K562 (cell line): ENCODE data around the gene LRRC74B. TPM values are rescaled to one million over a fixed set of nuclear protein-coding genes. Genes with fewer than 3 reads are reported as not detected.

Experiments used
- CC2D1A ChIP-seq: fragments of 450-650 bp; IDR thresholded peaks from 2 replicates; pipeline ENCODE4 v1.6.1; 2017; ENCODE audit warnings: mild to moderate bottlenecking
- CHCHD3 ChIP-seq: fragments of 250-450 bp; sonication (Bioruptor Pico); IDR thresholded peaks from 2 replicates; pipeline ENCODE4 v2.1.2; 2022; ENCODE audit warnings: mild to moderate bottlenecking
- CREB1 ChIP-seq, 2 experiments: sonication (generic) in 1 of 2; formaldehyde crosslinking in 1 of 2; IDR thresholded peaks; 2 replicates each; pipeline versions ENCODE4 v1.6.1 to v1.8.0; 2012 to 2022; ENCODE audit warnings: inconsistent platforms in 1 of 2, mild to moderate bottlenecking in 1 of 2, missing genetic modification reagents in 1 of 2, moderate library complexity in 1 of 2
- ETV6 ChIP-seq, 3 experiments: fragments of 150-350 bp in 1 of 3; sonication (generic) in 1 of 3; formaldehyde crosslinking in 1 of 3; IDR thresholded peaks; 2 replicates each; pipeline versions ENCODE4 v1.6.1 to v1.8.0; 2014 to 2022; ENCODE audit warnings: borderline replicate concordance in 2 of 3, low read depth in 2 of 3, antibody characterized with exemption in 1 of 3, low read length in 1 of 3, mild to moderate bottlenecking in 1 of 3, missing genetic modification reagents in 1 of 3
- IRF9 ChIP-seq: fragments of 450-650 bp; IDR thresholded peaks from 2 replicates; pipeline ENCODE4 v1.6.1; 2016; ENCODE audit warnings: missing biosample characterization, missing genetic modification characterization
- NCOA2 ChIP-seq, 2 experiments: fragments of 450-650 bp; IDR thresholded peaks; 2 replicates each; pipeline ENCODE4 v1.6.1; 2018; ENCODE audit warnings: mild to moderate bottlenecking in 2 of 2, moderate library complexity in 1 of 2; ENCODE audit not compliant: partially characterized antibody in 2 of 2
- NELFE ChIP-seq: IDR thresholded peaks from 2 replicates; pipeline ENCODE4 v1.6.1; 2011; ENCODE audit warnings: mild to moderate bottlenecking; ENCODE audit not compliant: insufficient read depth, insufficient read length
- NFIC ChIP-seq: fragments of 450-650 bp; IDR thresholded peaks from 2 replicates; pipeline ENCODE4 v1.6.1; 2017; ENCODE audit warnings: mild to moderate bottlenecking, inconsistent platforms
- POLR2G ChIP-seq: fragments of 200-400 bp; formaldehyde crosslinking; IDR thresholded peaks from 2 replicates; pipeline ENCODE4 v1.6.1; 2017; ENCODE audit warnings: low read depth, mild to moderate bottlenecking, antibody characterized with exemption, low read length, moderate library complexity
- PRPF4 ChIP-seq: fragments of 200-400 bp; formaldehyde crosslinking; IDR thresholded peaks from one replicate; pipeline ENCODE4 v1.6.1; 2017; ENCODE audit warnings: low read length, low read depth, mild to moderate bottlenecking; ENCODE audit not compliant: insufficient read depth, poor library complexity, severe bottlenecking
- RBFOX2 ChIP-seq: fragments of 200-400 bp; formaldehyde crosslinking; IDR thresholded peaks from 2 replicates; pipeline ENCODE4 v1.6.1; 2017; ENCODE audit warnings: low read depth, mild to moderate bottlenecking, low read length, moderate library complexity
- SFPQ ChIP-seq: fragments of 200-400 bp; formaldehyde crosslinking; IDR thresholded peaks from 2 replicates; pipeline ENCODE4 v1.6.1; 2017; ENCODE audit warnings: mild to moderate bottlenecking, low read depth, low read length, moderate library complexity
- SMARCC2 ChIP-seq: fragments of 450-650 bp; IDR thresholded peaks from 2 replicates; pipeline ENCODE4 v1.6.1; 2017; ENCODE audit warnings: antibody characterized with exemption, moderate library complexity, mild to moderate bottlenecking, low read depth
- SRSF3 ChIP-seq: fragments of 200-400 bp; formaldehyde crosslinking; IDR thresholded peaks from 2 replicates; pipeline ENCODE4 v1.6.1; 2016; ENCODE audit warnings: mild to moderate bottlenecking, low read length, moderate library complexity; ENCODE audit not compliant: insufficient read depth
- YBX1 ChIP-seq: fragments of 450-650 bp; IDR thresholded peaks from 2 replicates; pipeline ENCODE4 v1.7.1; 2016; ENCODE audit warnings: mild to moderate bottlenecking
- ZNF282 ChIP-seq: sonication (generic); formaldehyde crosslinking; IDR thresholded peaks from 2 replicates; pipeline ENCODE4 v1.8.1; 2023; ENCODE audit warnings: missing genetic modification reagents
- ZNF584 ChIP-seq: fragments of 200-800 bp; sonication (Bioruptor generic); IDR thresholded peaks from 2 replicates; pipeline ENCODE4 v1.6.1; 2016; ENCODE audit warnings: low read depth, mild to moderate bottlenecking, missing genetic modification characterization, missing compliant biosample characterization
- ZSCAN32 ChIP-seq: fragments of 450-650 bp; formaldehyde crosslinking; IDR thresholded peaks from 2 replicates; pipeline ENCODE4 v1.4.0; 2020; ENCODE audit warnings: mild to moderate bottlenecking, moderate library complexity
- polyA plus RNA-seq, 8 experiments: library from polyadenylated mRNA; depleted of rRNA in 4 of 8; stranded (reverse) in 5 of 8; unstranded in 3 of 8; fragments of >200 nt; fragmentation: Nextera tagmentation in 2 of 8; fragmentation: Illumina TruSeq in 1 of 8; extraction: Ambion mirVana in 2 of 8; extraction: Trizol in 1 of 8; gene quantifications; 2 replicates each; pipeline versions ENCODE4 v1.2.1 to v1.2.3, GENCODE V29; 2011 to 2014; ENCODE audit warnings: inconsistent platforms in 1 of 8, missing spikeins in 1 of 8
- total RNA-seq, 7 experiments: library from RNA; depleted of rRNA in 6 of 7; stranded (reverse); fragments of >200 nt in 6 of 7; fragmentation: Illumina TruSeq in 2 of 7; extraction: Trizol in 2 of 7; gene quantifications; 2 replicates each; pipeline versions ENCODE4 v1.2.1 to v1.2.3, GENCODE V29; 2011 to 2021; ENCODE audit warnings: low replicate concordance in 1 of 7
- TF ChIP-seq, protein P1 (sequence below): fragments of 250-450 bp; sonication (Bioruptor Pico); IDR thresholded peaks from 2 replicates; pipeline ENCODE4 v1.5.0; 2021

Gene LRRC74B
- total and polyA plus RNA-seq, 9 of the 15 experiments (the other 6 are each of a cell fraction or from before 2014, with no cell fraction given) = not detected

DNA sequence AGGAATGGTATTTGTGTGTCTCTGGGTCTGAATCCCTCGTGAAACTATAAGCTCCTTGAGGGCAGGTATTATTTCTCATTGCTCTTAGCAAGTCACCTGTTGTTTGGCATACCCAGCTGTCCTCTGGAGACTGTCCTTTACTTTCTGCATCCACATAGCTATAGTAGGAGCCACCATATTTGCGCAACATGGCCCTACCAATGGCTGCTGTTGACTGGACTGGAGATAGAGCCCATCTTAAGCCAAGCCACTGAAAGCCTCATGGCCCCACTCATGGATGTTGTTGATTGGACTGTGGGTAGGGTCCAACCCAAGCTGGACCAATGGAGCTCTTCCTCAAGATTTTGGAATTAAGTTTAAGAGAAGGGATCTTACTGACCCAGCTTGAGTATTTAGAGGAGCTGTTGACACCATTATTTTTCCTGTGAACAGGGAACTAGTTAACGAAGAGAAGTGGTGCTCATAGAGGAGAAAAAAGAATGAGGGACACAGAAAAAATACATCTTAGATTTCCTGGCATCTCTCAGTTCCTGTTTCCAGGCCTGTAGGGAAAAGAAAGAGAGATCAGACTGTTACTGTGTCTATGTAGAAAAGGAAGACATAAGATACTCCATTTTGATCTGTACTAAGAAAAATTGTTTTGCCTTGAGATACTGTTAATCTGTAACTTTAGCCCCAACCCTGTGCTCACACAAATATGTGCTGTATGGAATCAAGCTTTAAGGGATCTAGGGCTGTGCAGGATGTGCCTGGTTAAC is 47.2 kb downstream of the LRRC74B start (continued):
- TF ChIP-seq POLR2G (no peak), ZNF282 (no peak), ZSCAN32 (no peak), CHCHD3 (CRISPR knock-in tag) (no peak), IRF9 (tag) (no peak), CREB1 (IDR thresholded peaks at IDR 0.05) (no peak), CREB1 (CRISPR knock-in tag; IDR thresholded peaks at IDR 0.05) (no peak), NFIC (no peak), ETV6 (IDR thresholded peaks at IDR 0.05; ENCODE audit: borderline replicate concordance in 1 of 2, low read depth in 2 of 2, low read length in 1 of 2) (no peak), ETV6 (CRISPR knock-in tag; IDR thresholded peaks at IDR 0.05; ENCODE audit: borderline replicate concordance) (no peak), ZNF584 (no peak), YBX1 (no peak), NCOA2 (IDR thresholded peaks at IDR 0.05; ENCODE audit: partially characterized antibody in 2 of 2) (no peak), SRSF3 (no peak), SFPQ (no peak), CC2D1A (no peak), NELFE (no peak), PRPF4 (no peak), RBFOX2 (no peak), SMARCC2 (no peak)
- TF ChIP-seq, protein P1, sequence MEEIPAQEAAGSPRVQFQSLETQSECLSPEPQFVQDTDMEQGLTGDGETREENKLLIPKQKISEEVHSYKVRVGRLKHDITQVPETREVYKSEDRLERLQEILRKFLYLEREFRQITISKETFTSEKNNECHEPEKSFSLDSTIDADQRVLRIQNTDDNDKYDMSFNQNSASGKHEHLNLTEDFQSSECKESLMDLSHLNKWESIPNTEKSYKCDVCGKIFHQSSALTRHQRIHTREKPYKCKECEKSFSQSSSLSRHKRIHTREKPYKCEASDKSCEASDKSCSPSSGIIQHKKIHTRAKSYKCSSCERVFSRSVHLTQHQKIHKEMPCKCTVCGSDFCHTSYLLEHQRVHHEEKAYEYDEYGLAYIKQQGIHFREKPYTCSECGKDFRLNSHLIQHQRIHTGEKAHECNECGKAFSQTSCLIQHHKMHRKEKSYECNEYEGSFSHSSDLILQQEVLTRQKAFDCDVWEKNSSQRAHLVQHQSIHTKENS (CRISPR knock-in tag) = no peak
